Ecto neural progenitor cell (in vitro differentiated cells): ENCODE measurements around the gene GRB14.
"Not testable (repeated sequence)": the region's sequence is repeated elsewhere in the genome, so short reads cannot be mapped to it uniquely, and the experiment has no call there.

ENCODE experiments used
- DNase-seq: peaks from one replicate; pipeline ENCODE4 v3.0.0-alpha.2; 2018; ENCODE audit warnings: low spot score

Gene GRB14

DNA sequence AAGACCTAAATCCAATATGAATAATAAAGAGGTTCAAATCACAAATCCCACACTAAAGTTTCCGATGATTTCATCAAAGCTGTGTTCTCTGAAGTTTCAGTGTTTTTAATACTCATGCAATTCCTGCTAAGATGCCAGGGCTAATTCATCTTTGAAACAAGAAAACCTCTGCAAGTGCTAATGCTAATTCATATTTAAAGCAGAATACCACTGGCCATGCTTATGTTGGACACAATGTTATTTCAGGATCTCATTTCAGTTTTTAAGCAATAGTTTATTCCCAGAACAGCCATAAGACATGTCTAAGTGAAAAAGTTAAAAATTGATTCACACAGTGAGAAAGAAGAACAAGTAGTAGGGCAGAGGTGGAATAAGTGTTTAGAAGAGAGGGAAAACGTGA, 62.8 kb downstream of the GRB14 start:
- no peak for DNase-seq

- DNase-seq: no peak
These were observed 66.8 kb downstream of the GRB14 start for GRCh38 chr2:164554487-164554886.

- DNase-seq: no peak
These were observed 69.8 kb downstream of the GRB14 start for GRCh38 chr2:164551519-164551918.

GRCh38 chr2:164549705-164550104, 71.6 kb downstream of the GRB14 start:
- DNase-seq: not testable (repeated sequence)

DNA sequence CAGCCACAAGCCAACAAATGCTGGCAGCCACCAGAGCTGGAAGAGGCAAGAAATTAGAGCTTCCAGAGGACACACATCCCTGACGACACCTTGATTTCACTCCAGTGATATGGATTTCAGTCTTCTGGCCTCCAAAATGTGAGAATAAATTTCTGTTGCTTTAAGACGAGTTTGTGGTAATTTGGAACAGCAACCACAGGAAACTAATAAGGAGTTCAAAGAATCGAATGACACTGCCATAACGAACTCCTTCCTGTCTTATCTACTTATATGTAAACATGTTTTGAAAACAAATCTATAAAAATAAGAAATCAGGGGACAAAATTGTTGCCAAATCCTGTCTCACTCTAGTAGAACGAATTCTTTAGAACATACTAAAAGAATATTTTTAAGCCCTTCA, 75.8 kb downstream of the GRB14 start:
- no peak for DNase-seq

DNA sequence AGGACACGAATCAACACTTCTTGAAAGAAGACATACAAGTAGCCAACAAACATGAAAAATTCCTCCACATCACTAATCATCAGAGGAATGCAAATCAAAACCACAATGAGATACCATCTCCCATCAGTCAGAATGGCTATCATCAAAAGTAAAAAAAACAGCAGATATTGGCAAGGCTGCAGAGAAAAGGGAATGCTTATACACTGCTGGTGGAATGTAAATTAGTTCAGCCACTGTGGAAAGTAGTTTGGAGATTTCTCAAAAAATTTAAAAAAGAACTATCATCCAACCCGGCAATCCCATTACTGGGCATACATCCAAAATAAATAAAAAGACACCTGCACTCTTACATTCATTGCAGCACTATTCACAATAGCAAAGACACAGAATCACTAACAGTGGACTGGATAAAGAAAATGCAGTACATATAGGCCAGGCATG, 78.7 kb downstream of the GRB14 start:
- DNase-seq: no peak

GRCh38 chr2:164538240-164538866, 82.9 kb downstream of the GRB14 start:
- no peak for DNase-seq

GRCh38 chr2:164535280-164536025, 85.8 kb downstream of the GRB14 start:
- DNase-seq: no peak

- no peak for DNase-seq
These were observed 90.8 kb downstream of the GRB14 start for GRCh38 chr2:164530464-164530863.

DNA sequence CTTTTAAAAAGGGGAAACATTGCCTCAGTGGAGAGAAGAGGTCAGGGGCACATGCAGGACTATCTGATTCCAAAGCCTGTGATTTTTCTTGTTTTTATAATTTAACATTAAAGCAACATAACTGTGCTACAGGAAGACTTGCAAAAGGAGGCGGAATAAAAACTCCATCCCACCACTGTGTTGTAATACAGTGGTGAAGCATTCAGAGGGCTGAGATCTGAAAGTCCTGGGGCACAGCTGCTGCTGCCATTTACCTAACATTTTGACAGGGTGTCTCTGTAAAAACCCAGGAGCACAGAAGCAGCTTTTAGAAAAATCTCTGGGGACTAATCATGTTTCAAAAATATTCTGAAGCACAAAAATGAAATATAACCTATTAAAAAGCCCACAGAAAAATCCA, 97.6 kb downstream of the GRB14 start:
- no peak for DNase-seq

DNA sequence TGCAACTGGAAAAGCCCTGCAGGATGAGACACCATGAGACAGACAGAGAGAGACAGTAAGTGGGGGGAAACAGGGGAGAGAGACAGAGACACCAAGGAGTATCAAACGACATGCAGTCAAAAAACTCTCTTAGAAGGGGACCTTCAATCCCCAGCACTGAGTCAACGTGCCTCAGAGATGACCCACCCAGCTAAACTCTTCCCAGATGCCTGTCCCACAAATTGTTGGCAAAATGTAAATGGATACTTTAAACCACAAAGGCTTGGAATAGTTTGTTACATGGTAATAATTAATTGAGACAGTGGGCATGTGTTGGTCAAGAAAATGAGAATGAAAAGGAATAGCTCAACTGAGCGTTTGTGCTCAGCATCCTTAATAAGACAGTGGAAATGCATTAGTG, 98.3 kb downstream of the GRB14 start:
- DNase-seq: no peak

- no peak for DNase-seq
These were observed 98.7 kb downstream of the GRB14 start for GRCh38 chr2:164522561-164522981.

DNA sequence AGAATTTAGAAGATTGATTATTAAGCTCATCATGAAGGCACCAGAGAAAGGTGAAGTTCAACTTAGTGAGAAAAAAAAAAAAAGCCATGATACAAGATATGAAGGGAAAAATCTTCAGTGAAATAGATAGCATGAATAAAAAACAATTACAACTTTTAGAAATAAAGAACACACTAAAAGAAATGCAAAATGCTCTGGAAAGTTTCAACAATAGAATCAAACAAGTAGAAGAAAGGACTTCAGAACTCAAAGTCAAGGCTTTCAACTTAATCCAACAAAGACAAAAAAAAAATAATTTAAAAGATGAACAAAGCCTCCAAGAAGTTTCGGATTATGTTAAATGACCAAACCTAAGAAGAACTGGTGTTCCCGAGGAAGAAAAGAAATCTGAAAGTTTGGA, 105.5 kb downstream of the GRB14 start:
- DNase-seq: no peak

DNA sequence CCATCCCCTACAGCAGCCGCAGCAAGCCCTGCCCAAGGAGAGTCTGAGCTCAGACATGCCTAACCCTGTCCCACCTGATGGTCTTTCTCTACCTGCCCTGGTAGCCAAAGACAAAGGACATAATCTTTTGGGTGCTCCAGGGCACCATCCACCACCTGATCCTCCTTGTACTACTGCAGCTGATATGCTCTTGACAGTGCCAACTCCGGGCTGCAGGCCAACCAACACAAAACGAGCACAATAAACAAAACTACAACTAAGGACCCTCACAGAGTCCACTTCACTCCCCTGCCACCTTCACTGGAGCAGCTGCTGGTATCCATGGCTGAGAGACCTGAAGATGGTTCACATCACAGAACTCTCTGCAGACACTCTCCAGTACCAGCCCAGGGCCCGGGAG, 106.3 kb downstream of the GRB14 start:
- no peak for DNase-seq

DNA sequence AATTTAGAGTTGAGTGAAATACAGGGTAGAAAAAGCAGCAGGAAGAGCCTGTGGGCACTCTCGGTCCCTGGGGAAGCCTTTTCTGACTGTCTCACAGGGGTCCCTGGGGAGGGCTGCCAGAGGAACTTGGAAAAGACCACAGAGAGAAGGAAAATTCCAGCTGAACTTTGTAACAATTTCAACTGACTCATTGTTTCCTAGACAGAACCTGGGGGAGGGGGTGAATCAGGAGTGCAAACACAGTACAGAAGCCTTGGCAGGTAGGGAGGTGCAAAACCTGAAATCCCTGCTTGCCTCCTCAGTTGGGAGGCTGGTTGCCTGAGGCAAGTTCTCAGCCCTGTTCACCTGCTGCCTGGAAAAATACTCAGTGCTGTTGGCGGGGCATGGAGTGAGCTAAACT, 106.8 kb downstream of the GRB14 start:
- no peak for DNase-seq

GRCh38 chr2:164512871-164513270, 108.4 kb downstream of the GRB14 start:
- no peak for DNase-seq

DNA sequence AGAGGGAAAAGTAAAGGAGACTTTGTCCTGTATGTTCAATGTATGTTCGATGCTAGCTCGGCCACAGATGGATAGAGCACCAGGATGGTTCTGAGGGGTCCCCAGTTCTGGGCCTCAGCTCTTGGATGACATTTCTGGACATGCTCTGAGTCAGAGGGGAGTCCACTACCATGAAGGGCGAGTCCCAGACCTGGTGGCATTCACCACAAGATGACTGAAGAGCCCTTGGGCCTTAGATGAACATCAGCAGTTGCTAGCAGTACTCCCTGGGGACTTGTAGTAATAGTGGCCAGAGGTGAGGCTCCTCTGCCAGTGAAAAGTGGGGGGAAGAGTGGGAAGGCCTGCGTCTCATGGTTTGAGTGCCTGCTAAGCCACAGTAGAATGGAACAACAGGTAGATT, 109.5 kb downstream of the GRB14 start:
- DNase-seq: no peak

- no peak for DNase-seq
These were observed 110.4 kb downstream of the GRB14 start for GRCh38 chr2:164510895-164511294.

- no peak for DNase-seq
These were observed 112.0 kb downstream of the GRB14 start for GRCh38 chr2:164509137-164509877.

DNA sequence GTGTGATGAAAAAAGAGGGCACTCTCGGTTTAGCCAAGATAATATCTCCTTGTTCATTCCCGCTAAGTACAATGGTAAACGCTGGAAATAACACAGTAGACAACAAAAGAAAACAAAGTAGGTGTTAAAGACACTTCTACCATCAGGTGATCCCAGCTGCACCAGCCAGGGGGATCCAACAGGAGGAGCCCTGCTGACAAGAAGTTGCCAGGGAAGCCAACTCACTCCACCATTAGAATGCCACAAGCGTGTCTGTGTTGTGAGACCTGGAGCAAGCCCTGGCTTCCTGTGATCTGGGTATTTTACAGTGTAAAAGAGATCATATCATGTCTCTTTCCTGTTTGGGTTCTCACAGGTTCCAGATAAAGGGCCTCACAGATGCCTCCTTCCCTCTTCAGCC, 117.0 kb downstream of the GRB14 start:
- DNase-seq: no peak

DNA sequence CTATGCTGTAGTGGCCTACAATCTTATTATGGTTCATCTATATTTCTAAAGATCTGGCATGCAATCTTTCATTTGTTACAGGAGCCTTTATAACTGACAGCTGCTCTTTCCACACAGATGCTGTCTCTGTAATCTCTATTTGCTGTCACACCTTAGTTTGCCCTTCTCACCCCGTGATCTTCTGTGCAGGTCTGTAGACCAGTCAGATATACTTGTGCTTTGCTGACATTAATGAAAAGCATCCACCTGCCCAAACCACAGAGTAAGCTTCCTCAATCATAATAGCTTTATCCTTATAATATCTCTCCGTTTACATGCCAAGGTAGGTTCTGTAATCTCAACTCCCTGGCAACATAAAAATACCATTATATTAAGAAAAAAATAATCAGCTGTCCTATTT, 122.4 kb downstream of the GRB14 start:
- DNase-seq: no peak

GRCh38 chr2:164496881-164497280, 124.4 kb downstream of the GRB14 start:
- DNase-seq: no peak

DNA sequence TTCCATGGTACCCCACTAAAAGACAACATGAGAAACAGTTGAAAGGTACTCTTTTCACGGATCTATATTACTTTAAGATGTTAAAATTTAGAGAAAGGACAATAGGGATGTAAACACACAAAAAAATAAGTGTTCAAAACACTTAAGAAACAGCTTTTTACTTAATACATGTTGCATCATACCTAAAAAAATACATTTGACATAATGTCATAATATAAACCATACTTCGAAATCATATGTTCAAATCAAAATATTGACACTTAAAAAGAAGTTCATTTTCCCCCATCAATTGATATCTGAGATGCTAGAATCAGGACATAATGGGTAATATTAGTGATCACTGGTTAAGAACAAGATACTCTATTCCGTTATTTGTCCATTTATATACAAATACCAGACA, 124.9 kb downstream of the GRB14 start:
- no peak for DNase-seq
